Measurements from ENCODE around the gene TRABD.
A peak's percentile ranks its signal among the peaks of the same experiment; 100 is the strongest.
"Not testable (repeated sequence)": the region's sequence is repeated elsewhere in the genome, so short reads cannot be mapped to it uniquely, and the experiment has no call there.

Gene TRABD

GRCh38 chr22:50189849-50190181, 4.1 kb downstream of the TRABD start:
- DNase-seq = no peak

DNA sequence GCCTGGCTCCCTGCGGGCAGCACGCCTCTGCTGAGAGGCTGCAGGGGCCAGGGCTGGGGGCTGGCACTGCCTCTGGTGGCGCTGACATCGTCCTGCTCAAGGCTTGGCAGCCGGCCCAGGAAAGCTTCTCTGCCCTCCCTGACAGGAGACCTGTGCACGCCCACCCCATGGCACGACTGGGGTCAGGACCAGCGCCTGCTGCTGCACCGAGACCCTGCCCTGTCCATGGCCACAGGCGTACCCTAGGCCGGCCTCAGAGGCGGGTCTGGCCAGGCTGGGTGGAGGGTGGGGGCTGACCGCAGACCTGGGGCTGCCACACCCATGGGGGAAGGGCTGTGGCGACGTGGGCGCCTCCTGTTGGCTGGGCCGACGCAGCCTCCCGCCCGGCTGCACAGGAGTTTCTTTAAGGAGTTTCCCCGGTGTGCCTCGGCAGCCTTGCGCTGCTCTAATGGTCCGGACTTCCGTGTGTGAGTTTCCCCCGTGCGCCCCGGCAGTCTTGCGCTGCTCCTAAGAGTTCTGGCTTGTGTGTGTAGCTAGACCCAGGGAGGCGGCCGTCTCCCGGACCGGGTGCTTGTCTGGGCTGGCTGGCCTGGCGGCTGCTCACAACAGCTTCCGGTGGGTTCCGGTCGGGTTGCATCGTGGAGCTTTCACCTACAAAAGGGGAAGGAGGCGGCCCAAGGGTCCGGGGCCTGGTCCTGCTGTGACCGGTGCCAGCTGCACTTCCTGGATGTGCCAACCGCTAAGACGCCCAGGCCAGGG, 4.6 kb downstream of the TRABD start:
- DNase-seq = peak; percentile 24

DNA sequence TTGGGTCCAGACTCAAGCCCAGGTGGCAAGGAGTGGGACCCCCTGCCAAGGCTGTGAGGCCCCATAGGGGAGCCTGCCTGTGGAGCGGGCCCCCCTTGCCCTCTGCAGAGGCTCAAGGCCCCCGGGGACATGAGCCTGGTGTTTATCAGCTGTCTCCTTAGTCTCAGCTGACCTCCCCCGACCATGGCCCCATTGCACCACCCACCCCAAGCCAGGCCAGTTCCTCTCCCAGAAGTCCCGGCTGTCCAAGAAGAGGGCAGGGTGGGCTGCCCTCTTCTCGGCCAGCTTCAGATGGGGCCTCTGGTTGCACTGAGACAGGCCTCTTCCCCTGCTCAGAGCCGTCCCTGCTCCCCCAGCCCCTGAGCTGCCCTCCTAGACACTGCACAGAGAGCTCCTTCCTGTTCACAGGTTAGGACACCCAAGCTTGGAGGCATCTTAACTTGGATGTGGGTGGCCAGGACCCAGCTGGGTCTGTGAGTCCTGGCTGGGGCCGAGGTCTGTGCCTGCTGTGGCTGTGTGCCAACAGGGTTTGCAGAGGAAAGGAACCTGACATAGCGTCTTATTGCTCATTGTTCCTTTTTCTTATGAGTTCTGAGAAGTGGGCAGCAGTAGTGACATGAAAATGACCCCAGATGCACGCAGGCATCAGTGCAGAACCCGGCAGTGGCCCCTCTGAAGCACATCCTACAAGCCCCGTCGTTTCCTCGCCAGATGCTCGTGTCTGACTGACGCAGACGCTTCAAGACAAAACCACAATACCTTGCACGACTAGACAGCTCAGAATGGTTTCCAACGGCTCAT, 5.4 kb downstream of the TRABD start:
- DNase-seq = no peak

DNA sequence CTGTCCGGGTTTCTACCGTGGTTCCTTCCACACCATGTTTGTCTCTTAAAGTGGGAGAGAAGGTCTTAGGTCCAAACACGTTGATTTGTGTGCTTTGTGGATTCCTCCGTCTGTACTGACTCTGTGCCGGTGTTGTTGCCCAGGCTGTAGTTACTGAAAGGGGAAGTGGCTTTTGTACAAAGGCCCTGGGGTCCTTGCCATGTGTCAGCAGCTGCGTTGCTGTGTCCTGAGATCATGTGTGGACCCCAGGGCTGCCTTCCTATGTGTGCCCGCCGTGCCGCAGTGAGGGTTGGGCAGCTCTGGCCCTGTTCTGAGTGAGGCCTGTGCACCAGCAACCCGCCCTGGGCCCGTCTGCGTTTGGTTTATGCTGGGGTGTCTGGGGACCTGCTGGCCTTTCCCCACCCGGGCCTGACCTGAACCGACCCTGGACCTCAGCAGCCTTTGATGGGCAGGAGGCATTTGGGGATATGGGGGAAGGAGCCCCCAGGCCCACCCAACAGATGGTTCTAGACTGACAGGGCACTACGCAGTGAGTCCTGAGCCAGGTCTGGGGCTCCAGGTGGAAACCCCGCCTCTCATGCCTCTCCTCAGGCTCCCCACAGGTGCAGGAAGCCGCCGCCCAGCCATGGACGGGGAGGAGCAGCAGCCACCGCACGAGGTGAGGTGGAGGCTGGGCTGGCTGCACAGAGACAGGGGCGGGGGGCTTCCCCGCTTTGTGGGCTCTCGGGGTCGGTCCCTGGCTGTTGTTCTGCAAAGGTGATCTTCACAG, 6.9 kb downstream of the TRABD start:
- DNase-seq = no peak

GRCh38 chr22:50193621-50194020, 7.9 kb downstream of the TRABD start:
- no peak for DNase-seq

GRCh38 chr22:50194037-50194805, 8.5 kb downstream of the TRABD start:
- DNase-seq = no peak

DNA sequence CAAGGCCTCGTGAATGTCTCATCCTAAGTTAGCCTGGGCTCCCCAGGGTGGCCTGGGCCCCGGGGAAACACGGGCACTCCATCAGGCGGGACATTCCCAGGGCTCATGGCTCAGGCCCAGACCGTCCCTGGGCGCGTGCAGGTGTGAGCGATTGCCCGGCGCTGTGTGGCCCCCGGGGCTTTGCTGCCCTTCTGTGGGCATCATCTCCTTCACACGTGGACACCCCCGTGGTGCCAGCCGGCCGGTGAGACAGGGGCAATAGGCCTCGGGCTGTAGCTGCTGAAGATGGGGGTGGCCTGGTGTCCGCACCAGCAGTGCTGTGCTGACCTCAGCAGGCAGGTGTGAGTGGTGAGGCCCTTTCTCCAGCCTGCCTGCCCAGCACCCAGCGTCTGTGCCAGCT, 10.5 kb downstream of the TRABD start:
- no peak for DNase-seq

- DNase-seq = no peak
Observed at GRCh38 chr22:50197000-50197800, 11.5 kb downstream of the TRABD start.

GRCh38 chr22:50197856-50198623, 12.3 kb downstream of the TRABD start:
- DNase-seq = no peak

GRCh38 chr22:50198624-50199017, 12.9 kb downstream of the TRABD start:
- no peak for DNase-seq

- DNase-seq = no peak
Observed at GRCh38 chr22:50199251-50199721, 13.6 kb downstream of the TRABD start.

DNA sequence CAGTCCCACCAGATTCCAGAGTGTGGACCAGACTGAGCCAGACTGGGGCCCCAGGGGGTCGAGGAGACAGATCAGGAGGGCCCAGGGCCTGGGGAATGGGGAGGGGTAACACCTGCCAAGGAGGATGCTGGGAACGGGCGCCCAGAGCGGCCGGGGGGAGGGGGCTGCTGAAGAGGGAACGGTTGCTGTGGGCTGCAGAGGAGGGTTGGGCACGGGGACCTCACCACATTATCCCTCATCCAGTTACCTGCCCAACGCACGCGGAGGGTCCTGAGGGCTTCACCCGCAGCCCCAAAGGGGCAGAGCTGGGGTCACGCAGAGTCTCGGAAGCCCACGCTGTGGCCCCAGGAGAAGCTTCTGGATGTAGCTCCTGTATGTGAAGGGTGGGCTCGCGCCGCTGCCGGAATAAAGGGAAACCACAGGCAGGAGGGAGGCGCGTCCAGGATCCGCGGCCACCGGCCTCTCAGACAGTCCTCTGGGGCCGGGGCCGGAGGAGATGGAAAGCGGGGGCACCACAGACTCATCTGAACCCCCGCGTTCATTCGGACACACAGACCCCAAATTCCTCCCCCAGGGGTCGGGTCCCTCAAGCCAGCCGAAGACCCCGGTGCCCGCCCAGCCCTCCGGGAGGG, 14.2 kb downstream of the TRABD start:
- no peak for DNase-seq

GRCh38 chr22:50200461-50201190, 14.9 kb downstream of the TRABD start, which contains the start of gene SELENOO:
SELENOO (plus strand) TSS chr22:50201011; CDS start chr22:50201037, 26 bp downstream.
- peak; percentile 77 for DNase-seq

- DNase-seq = no peak
Observed at GRCh38 chr22:50201191-50202129, 15.7 kb downstream of the TRABD start.

GRCh38 chr22:50202130-50202666, 16.5 kb downstream of the TRABD start:
- DNase-seq = no peak

GRCh38 chr22:50203288-50203687, 17.6 kb downstream of the TRABD start:
- DNase-seq = no peak

GRCh38 chr22:50204571-50204970, 18.9 kb downstream of the TRABD start:
- no peak for DNase-seq

DNA sequence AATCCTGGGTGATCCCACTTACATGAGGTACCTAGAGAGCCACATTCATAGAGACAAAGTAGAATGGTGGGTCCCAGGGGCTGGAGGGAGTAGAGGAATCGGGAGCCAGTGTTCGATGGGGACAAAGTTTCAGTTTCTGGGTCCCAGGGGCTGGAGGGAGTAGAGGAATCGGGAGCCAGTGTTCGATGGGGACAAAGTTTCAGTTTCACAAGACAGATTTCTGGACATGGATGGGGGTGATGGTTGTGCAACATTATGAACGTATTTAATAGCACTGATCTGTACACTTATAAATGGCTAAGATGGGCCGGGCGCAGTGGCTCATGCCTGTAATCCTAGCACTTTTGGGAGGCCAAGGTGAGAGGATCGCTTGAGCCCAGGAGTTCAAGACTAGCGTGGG, 19.3 kb downstream of the TRABD start:
- DNase-seq = not testable (repeated sequence)

All from DMS153 (cell line).